H1 (cell line): Measurements from ENCODE around the gene TFB2M. TPM values are rescaled to one million over a fixed set of nuclear protein-coding genes. Genes with fewer than 3 reads are reported as not detected.

ENCODE experiments used
- CHD7 ChIP-seq: fragments of 300-600 bp; sonication (generic); IDR thresholded peaks from 2 replicates; pipeline ENCODE4 v1.7.1; 2012; ENCODE audit warnings: low read length, moderate library complexity, mild to moderate bottlenecking, inconsistent platforms; ENCODE audit not compliant: insufficient replicate concordance
- RNF2 ChIP-seq: fragments of 200-900, 300-1000 bp; sonication (generic); IDR thresholded peaks from 2 replicates; pipeline ENCODE4 v1.7.1; 2016; ENCODE audit warnings: borderline replicate concordance, low read depth, mild to moderate bottlenecking, antibody characterized with exemption, low read length; ENCODE audit not compliant: poor library complexity, severe bottlenecking; ENCODE audit errors: missing control alignments
- polyA plus RNA-seq, 7 experiments: library from polyadenylated mRNA; depleted of rRNA in 3 of 7; stranded (reverse) in 5 of 7; unstranded in 2 of 7; fragments of >200 nt in 5 of 7; fragments of 200-250 nt in 2 of 7; gene quantifications; 1 replicate in 5 of 7; 2 replicates in 1 of 7; 4 replicates in 1 of 7; pipeline versions ENCODE4 v1.2.1 to v1.2.3, GENCODE V29; 2011 to 2013; ENCODE audit warnings: missing spikeins in 2 of 7, mixed read lengths in 2 of 7
- total RNA-seq: library from RNA; stranded (reverse); fragmentation: NEBNext Ultra II Directional; extraction: Animal tissue kit (Norgen Biotek cat#: 25700); gene quantifications from 2 replicates; pipeline ENCODE4 v1.2.1, GENCODE V29; 2021

TFB2M gene
- total and polyA plus RNA-seq, 2 of the 8 experiments (the other 6 are each of a cell fraction or from before 2014, with no cell fraction given), result 10.4 to 22.0 TPM

GRCh38 chr1:246528933-246529731 is 36.9 kb downstream of the TFB2M start (continued):
- TF ChIP-seq CHD7 (no peak), RNF2 (no peak)
